Heart left ventricle (tissue), 13 donors: ENCODE measurements around the gene P3H3.

Experiments used
- CTCF ChIP-seq, 12 donors: fragments of 200-600 bp; sonication (generic) in 4 of 12; IDR thresholded peaks; one replicate each; pipeline versions ENCODE4 v1.5.0 to v1.8.0; 2018 to 2022; ENCODE audit warnings: antibody characterized with exemption in 12 of 12, mild to moderate bottlenecking in 5 of 12
- POLR2A ChIP-seq, 2 donors: fragments of 450-650 bp; IDR thresholded peaks; one replicate each; pipeline ENCODE4 v1.6.1; 2017; ENCODE audit warnings: antibody characterized with exemption in 2 of 2, mild to moderate bottlenecking in 2 of 2, moderate library complexity in 2 of 2
- donor health status: ischemic (EF 13 %, LVEDD 7.1; RV severe dilation, severe dysfunction).
- donor health status: DM: no; HTN: yes; CAD: no.
- donor health status: DM: no; HTN: no; CAD: no.
- donor health status: ischemic (EF 25% LVEDD 6.9; RV normal size, moderate dysfunction).
- donor health status: ischemic (EF 25% LVEDD 5.7; RV mildly dilated, moderate dysfunction).
- donor health status: ischemic (EF 35%, LVEDD 5.7; RV mildly dilated, moderate dysfunction).
- donor health status: nonischemic (EF 11% LVEDD 7.7; RV severe dilation, severe dysfunction).
- donor health status: DM: yes; HTN: yes; CAD: no.
- donor health status: PGD.
- donor health status: ischemic (EF 29% LVEDD 5.4; RV normal size, mild dysfunction).
- donor health status: nonischemic (EF 23%, LVEDD 6.1; RV moderate dilation, normal function).

GRCh38 chr12:6816598-6816997, 11.6 kb upstream of the P3H3 start:
- TF ChIP-seq CTCF (IDR thresholded peaks at IDR 0.05) (no peak), POLR2A (IDR thresholded peaks at IDR 0.05) (no peak)
